Astrocyte (in vitro differentiated cells and primary cell): ENCODE measurements around the gene GLIS2. TPM values are rescaled to one million over a fixed set of nuclear protein-coding genes. Genes with fewer than 3 reads are reported as not detected.

Source experiments
- DNase-seq: peaks from one replicate; pipeline ENCODE4 v3.0.0-alpha.2; 2010; ENCODE audit warnings: low read depth
- FAIRE-seq: peaks from 2 replicates; lab custom pipeline; 2011; peaks lifted over from hg19 to GRCh38; lab: Jason Lieb, UNC
- H2AFZ ChIP-seq: 2 replicates; pipeline ENCODE4 v1.6.0; 2012; ENCODE audit warnings: low read depth, low read length, inconsistent platforms
- H3K27ac ChIP-seq: 2 replicates; pipeline ENCODE4 v1.5.1; 2011; ENCODE audit warnings: low read depth, low read length, inconsistent platforms
- H3K27me3 ChIP-seq: 2 replicates; pipeline ENCODE4 v1.6.0; 2011; ENCODE audit warnings: low read length, inconsistent platforms; ENCODE audit not compliant: insufficient read depth
- H3K36me3 ChIP-seq: 2 replicates; pipeline ENCODE4 v1.5.1; 2011; ENCODE audit warnings: low read length, inconsistent platforms; ENCODE audit not compliant: insufficient read depth
- H3K4me1 ChIP-seq: 2 replicates; pipeline ENCODE4 v1.5.1; 2011; ENCODE audit warnings: low read length, inconsistent platforms; ENCODE audit not compliant: insufficient read depth
- H3K4me2 ChIP-seq: 2 replicates; pipeline ENCODE4 v1.6.0; 2012; ENCODE audit warnings: low read length, inconsistent platforms
- H3K4me3 ChIP-seq: 2 replicates; pipeline ENCODE4 v1.5.1; 2011; ENCODE audit warnings: low read depth, mild to moderate bottlenecking, low read length, inconsistent platforms; ENCODE audit not compliant: insufficient read depth
- H3K79me2 ChIP-seq: 2 replicates; pipeline ENCODE4 v1.6.0; 2012; ENCODE audit warnings: mild to moderate bottlenecking, low read length, inconsistent platforms; ENCODE audit not compliant: insufficient read depth
- H3K9ac ChIP-seq: 2 replicates; pipeline ENCODE4 v1.6.0; 2012; ENCODE audit warnings: mild to moderate bottlenecking, low read length, inconsistent platforms
- H3K9me3 ChIP-seq: 2 replicates; pipeline ENCODE4 v1.5.1; 2012; ENCODE audit warnings: low read depth, mild to moderate bottlenecking, low read length, inconsistent platforms; ENCODE audit not compliant: insufficient read depth
- H4K20me1 ChIP-seq: 2 replicates; pipeline ENCODE4 v1.6.0; 2012; ENCODE audit warnings: low read length, inconsistent platforms; ENCODE audit not compliant: insufficient read depth
- H3K27ac Mint-ChIP-seq: one replicate; pipeline ENCODE4 v1.8.0; 2021; ENCODE audit warnings: mild to moderate bottlenecking, mixed read lengths; ENCODE audit not compliant: unreplicated experiment
- H3K27me3 Mint-ChIP-seq: one replicate; pipeline ENCODE4 v1.8.0; 2021; ENCODE audit warnings: low read depth, mixed read lengths; ENCODE audit not compliant: unreplicated experiment
- H3K36me3 Mint-ChIP-seq: one replicate; pipeline ENCODE4 v1.8.0; 2021; ENCODE audit warnings: low read depth, mixed read lengths; ENCODE audit not compliant: unreplicated experiment
- H3K4me1 Mint-ChIP-seq: one replicate; pipeline ENCODE4 v1.8.0; 2021; ENCODE audit warnings: low read depth, mixed read lengths; ENCODE audit not compliant: unreplicated experiment
- H3K4me3 Mint-ChIP-seq: one replicate; pipeline ENCODE4 v1.8.0; 2021; ENCODE audit warnings: mild to moderate bottlenecking, moderate library complexity, mixed read lengths; ENCODE audit not compliant: unreplicated experiment
- H3K9me3 Mint-ChIP-seq: one replicate; pipeline ENCODE4 v1.8.0; 2021; ENCODE audit warnings: mild to moderate bottlenecking, mixed read lengths; ENCODE audit not compliant: unreplicated experiment
- CTCF ChIP-seq: IDR thresholded peaks from 2 replicates; pipeline ENCODE4 v1.5.1; 2011; ENCODE audit warnings: low read depth, mild to moderate bottlenecking, inconsistent platforms, low read length, moderate library complexity; ENCODE audit not compliant: insufficient read depth
- EZH2 ChIP-seq: IDR thresholded peaks from 2 replicates; pipeline ENCODE4 v1.6.1; 2012; ENCODE audit warnings: mild to moderate bottlenecking, low read length, inconsistent platforms; ENCODE audit not compliant: insufficient read depth
- total RNA-seq: library from RNA; stranded (reverse); gene quantifications from 2 replicates; pipeline ENCODE4 v1.2.1, GENCODE V29; 2021

Gene GLIS2
- total RNA-seq, 1 donor from 2014 or later, result 18.9 TPM

GRCh38 chr16:4370570-4371356 is 54.9 kb downstream of the GLIS2 start:
- no peaks in the 10 kb centered on the region for H3K27me3 ChIP-seq
- peaks cover 36% of the 10 kb centered on the region for H3K79me2 ChIP-seq
- peak; percentile 84 for DNase-seq
- no peaks in the 10 kb centered on the region for H3K9me3 Mint-ChIP-seq
- no peaks in the 10 kb centered on the region for H3K27me3 Mint-ChIP-seq
- FAIRE-seq, result no peak
- no peak for TF ChIP-seq EZH2
- no peak for TF ChIP-seq CTCF
- peaks cover 50% of the 10 kb centered on the region for H3K4me1 ChIP-seq
- peaks cover 28% of the 10 kb centered on the region for H3K4me1 Mint-ChIP-seq
- H3K36me3 ChIP-seq, result no peaks in the 10 kb centered on the region
- H3K36me3 Mint-ChIP-seq, result peaks cover 5% of the 10 kb centered on the region
- H2AFZ ChIP-seq, result no peak overlapping the region
- H3K4me3 ChIP-seq, result no peak overlapping the region
- peak overlapping the region; percentile 77 for H3K4me3 Mint-ChIP-seq
- H3K4me2 ChIP-seq, result peak overlapping the region; percentile 96
- H3K27ac Mint-ChIP-seq, result no peak overlapping the region
- H4K20me1 ChIP-seq, result peaks cover 32% of the 10 kb centered on the region
- H3K9ac ChIP-seq, result peak overlapping the region; percentile 45
- H3K27ac ChIP-seq, result peak overlapping the region; percentile 40
- H3K9me3 ChIP-seq, result no peaks in the 10 kb centered on the region

GRCh38 chr16:4371357-4372000 is 55.6 kb downstream of the GLIS2 start, which contains the start of gene VASN:
Gene VASN, plus strand, starts transcription at chr16:4371848. Its CDS starts 9,030 bp downstream, at chr16:4380878.
- peaks cover 6% of the 10 kb centered on the region for H3K36me3 Mint-ChIP-seq
- H3K4me1 ChIP-seq, result peaks cover 57% of the 10 kb centered on the region
- DNase-seq (peak; percentile 47), FAIRE-seq (no peak)
- H3K27me3 ChIP-seq, result no peaks in the 10 kb centered on the region
- peak within 1 kb of the TSS; percentile 89 for H3K4me3 Mint-ChIP-seq
- H3K27ac ChIP-seq, result peak within 1 kb of the TSS; percentile 95
- peak within 1 kb of the TSS; percentile 91 for H3K9ac ChIP-seq
- H3K36me3 ChIP-seq, result no peaks in the 10 kb centered on the region
- peaks cover 29% of the 10 kb centered on the region for H3K4me1 Mint-ChIP-seq
- no peak for TF ChIP-seq EZH2
- TF ChIP-seq CTCF, result no peak
- no peak within 1 kb of the TSS for H2AFZ ChIP-seq
- no peaks in the 10 kb centered on the region for H3K9me3 Mint-ChIP-seq
- peak within 1 kb of the TSS; percentile 96 for H3K4me2 ChIP-seq
- no peaks in the 10 kb centered on the region for H3K27me3 Mint-ChIP-seq
- H4K20me1 ChIP-seq, result peaks cover 35% of the 10 kb centered on the region
- H3K9me3 ChIP-seq, result no peaks in the 10 kb centered on the region
- peaks cover 43% of the 10 kb centered on the region for H3K79me2 ChIP-seq
- H3K27ac Mint-ChIP-seq, result no peak within 1 kb of the TSS
- H3K4me3 ChIP-seq, result peak within 1 kb of the TSS; percentile 83
